ENCODE results near the gene TSGA10IP.

DNA sequence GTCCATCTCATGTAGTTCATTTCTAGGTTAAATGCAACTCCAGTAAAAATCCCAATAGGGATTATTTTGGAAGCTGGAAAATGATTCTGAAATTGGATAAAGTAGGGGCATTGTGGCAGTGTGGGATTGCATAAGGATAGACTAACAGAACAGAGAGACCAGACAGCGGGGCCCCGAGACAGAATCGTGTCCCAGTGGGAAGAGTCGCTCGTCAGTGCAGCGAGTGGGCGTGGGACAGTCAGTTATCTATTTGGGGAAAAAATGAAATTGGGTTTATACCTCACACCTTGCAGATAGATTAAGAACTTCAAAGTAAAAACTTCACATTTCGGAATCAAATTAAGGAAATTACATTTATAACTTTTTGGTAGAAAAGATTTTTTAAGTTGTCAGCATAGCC, 26.8 kb downstream of the TSGA10IP start:
- TF ChIP-seq, protein P1, sequence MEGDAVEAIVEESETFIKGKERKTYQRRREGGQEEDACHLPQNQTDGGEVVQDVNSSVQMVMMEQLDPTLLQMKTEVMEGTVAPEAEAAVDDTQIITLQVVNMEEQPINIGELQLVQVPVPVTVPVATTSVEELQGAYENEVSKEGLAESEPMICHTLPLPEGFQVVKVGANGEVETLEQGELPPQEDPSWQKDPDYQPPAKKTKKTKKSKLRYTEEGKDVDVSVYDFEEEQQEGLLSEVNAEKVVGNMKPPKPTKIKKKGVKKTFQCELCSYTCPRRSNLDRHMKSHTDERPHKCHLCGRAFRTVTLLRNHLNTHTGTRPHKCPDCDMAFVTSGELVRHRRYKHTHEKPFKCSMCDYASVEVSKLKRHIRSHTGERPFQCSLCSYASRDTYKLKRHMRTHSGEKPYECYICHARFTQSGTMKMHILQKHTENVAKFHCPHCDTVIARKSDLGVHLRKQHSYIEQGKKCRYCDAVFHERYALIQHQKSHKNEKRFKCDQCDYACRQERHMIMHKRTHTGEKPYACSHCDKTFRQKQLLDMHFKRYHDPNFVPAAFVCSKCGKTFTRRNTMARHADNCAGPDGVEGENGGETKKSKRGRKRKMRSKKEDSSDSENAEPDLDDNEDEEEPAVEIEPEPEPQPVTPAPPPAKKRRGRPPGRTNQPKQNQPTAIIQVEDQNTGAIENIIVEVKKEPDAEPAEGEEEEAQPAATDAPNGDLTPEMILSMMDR (optimal IDR thresholded peaks at IDR 0.05 in 1 of 3, IDR thresholded peaks at IDR 0.05 in 1 of 3, conservative IDR thresholded peaks at IDR 0.05 in 1 of 3; ENCODE audit: extremely low read depth in 1 of 3, insufficient read depth in 2 of 3, low read length in 3 of 3), result no peak
- TF ChIP-seq EZH2 (IDR thresholded peaks at IDR 0.05; ENCODE audit: low read length), result no peak

Measured in keratinocyte (primary cell).